Measurements from ENCODE around the gene VASP.

Gene VASP

DNA sequence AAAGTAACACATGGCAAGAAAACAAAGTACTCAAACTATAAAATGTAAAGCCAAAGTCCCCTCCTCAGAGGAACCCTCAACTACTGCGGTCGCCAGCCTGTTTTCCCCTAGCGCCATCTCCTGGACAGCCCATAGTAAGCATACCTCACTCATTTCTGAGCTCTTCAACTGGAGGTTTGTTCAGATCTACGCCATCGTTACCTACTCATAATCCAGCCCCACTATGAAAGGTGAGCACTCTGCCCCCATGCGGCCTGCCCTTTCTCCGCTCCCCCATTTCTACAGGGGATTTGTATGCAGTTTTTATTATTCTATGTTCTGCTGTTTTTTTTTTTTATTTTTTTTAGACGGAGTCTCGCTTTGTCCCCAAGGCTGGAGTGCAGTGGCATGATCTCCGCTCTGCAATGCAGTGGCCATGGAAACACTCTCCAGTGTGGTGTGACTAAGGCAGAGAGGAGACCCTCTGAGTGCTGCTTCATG is 51.2 kb downstream of the VASP start:
- peak in 3 of 4 experiments; percentile 10 to 47 (median 32) for DNase-seq

DNA sequence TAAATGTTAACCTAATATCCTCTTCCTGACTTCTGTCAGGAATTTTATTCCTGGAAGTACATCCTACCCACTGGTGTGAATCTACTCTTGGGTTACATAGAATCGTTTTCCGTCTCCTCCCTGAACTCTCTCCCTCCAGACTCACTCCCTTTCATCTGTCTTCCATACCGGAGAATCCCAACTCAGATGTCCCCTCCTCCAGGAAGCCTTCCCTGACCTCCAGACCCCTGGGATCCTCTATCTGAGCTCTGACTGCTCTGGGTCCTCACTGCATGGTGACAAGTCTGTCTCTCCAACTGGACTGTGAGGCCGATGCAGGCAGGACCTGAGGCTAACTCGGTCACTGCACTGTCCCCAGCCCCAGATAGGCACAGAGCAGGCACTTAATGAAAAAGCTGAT is 52.8 kb downstream of the VASP start:
- DNase-seq: no peak

DNA sequence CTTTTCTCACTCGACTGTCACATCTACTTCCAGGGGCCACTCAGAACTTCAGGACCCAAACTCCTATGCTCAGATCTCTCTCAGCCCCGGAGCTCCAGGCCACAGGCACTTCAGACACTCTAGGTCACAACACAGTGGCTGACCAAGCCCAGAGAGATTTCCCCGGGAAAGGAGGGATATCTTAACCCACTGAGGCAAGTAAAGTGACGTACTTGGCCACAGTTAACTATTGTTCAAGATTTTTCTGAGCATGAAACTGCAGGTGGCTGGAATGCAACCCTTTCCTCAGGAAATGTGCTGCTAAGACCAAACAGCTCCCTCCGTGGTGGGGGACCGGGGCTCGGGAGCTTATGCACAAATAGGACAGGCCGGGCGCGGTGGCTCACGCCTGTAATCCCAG is 53.4 kb downstream of the VASP start:
- DNase-seq: no peak

DNA sequence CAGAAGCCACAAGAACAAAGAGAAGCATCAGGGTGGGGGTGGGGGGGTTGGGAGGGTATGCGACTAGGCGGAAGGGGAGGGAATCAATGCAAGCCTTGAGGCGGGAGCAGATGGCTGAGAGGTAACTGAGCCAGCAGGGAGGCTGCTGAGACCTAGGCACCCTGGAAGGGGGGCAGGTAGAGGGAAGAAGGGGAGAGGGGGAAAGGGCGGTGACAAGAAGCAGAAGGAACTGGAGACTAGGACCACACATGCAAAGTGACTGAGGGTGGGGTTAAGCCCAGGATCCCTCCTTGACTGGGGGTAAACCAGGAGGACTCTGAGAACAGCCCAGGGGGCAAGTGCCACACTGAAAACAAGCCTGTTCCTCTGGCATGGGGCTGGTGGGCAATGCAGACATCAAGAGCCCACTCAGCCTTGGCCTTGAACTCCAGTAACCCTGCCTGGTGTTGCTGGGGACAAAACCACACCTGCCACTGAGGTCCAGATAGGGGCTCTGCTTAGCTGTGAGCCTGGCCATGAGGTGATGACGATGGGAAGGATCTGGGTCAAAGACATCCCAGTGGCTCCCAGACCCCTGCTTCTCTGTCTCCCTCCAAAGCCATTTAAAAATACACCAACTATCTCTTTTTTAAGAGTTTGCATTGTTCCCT is 57.0 kb downstream of the VASP start:
- DNase-seq: no peak

DNA sequence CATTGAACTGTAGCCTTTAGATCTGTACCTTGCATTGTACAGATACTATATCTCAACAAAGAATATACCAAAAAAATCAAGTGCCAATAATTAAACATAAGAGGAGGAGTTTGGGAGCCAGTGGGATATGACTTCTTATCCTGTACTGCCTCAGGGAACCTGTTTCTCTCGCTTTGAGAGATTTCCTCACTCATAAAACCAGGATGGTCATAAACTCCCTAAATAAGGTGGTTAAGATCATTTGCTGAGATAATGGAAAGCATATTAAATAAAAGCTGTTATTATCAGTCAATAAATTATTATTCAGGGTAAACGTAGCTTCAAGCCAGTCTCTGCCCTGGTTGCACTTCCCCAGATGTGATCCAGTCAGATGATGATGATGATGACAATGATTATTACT is 60.3 kb downstream of the VASP start:
- DNase-seq: no peak

DNA sequence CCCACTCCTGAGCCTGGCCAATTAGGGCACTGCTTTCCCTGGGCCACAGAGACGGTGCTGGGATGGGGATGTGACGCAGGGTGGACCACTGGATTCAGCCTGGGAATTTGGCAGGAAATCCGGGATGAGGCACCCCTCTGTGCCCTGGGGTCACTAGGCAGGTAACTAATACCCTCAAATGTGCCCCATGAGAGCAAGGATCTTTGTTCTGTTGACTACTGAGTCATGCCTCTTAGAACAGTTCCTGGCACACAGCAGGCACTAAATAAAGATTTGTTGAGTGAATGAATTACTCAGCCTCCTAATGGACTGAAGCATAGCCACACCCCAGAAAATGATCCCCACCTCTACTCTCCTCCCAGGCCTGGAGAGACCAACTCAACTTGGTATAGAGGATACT is 61.5 kb downstream of the VASP start:
- no peak for DNase-seq

DNA sequence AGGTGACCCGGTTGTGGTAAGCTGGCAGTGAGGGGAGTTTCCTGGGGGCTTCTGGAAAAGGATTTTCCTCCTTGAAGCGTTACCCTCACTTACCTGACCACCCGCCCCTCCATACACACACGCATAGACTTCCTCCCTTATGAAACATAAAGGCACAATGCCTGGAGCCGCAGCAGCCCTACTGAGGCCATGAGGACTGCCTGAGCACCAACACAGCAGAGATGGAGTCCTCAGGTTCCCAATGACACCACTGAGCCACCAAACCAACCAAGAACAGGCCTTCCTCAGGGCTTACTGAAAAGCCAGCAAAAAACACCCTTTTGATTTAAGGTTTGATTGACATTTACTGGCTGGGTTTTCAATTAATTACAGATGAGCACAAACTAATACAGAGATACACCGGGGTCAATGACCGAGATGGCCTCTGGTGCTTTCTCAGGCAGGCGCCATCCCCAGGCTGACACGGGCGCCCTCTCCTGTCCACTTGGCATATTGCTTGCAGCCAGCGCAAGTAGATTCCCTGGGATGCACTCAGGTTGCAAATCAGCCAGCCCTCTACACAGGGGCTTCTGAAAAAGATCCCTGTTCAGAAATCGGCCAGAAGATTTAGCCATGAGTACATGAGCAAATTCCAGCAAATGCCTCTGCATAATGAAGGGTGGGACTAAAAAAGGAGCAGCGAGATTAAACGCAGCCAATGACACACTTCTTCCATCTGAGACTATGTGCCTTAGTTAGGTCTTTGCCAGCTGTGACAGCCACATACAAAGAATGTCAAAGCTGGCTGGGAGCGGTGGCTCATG is 62.5 kb downstream of the VASP start:
- DNase-seq: peak; percentile 13 to 49 (median 29)

DNA sequence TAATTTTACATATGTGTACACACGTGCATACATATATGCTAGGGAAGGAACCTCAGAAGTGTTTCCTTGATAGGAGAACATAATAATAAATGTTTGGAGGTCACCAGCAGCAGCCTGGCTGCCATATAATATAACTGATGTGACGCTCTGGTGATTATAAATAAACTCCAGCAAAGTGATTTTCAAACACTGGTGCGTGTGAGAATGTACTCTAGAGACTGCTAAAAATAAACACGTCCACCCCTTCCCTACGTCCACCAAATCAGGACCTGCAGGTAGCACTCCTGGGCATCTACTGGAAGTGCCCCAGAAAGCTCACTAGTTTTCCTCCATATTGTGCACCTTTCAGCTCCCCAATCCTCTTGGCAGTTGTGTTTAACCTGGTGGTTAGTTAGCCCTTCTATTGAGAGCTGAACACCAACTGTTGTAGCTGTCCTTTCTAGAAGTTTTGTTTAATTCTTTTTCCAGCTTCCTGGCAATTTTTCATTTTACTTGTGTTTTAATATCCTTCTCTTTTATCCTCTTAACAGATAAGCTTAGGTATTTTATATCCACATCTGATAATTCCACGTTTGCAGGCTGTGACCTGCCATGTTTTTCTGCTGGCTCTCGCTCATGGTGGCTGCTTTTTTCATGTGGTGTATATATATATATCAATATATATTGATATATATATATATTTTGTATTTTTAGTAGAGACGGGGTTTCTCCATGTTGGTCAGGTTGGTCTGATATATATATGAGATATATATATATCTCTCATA is 64.4 kb downstream of the VASP start:
- DNase-seq: no peak

DNA sequence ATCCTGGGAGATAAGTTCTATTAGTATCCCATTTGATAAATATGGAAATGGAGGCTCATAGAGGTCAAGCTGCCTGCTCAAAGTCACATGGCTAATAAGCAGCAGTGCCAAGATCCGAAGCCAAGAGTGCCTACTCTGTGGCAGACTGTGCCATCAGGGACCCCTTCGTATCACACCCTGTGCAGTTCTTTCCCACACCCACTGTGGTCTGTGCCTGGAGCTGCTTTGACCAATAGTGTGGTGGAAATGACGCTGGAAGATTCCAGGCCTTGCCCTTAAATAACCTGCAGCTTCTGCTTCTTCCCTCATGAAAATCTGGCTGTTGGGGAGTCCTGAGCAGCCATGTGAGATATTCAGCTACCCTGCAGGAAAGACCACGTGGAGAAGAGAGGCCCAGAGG is 67.2 kb downstream of the VASP start:
- no peak for DNase-seq

DNA sequence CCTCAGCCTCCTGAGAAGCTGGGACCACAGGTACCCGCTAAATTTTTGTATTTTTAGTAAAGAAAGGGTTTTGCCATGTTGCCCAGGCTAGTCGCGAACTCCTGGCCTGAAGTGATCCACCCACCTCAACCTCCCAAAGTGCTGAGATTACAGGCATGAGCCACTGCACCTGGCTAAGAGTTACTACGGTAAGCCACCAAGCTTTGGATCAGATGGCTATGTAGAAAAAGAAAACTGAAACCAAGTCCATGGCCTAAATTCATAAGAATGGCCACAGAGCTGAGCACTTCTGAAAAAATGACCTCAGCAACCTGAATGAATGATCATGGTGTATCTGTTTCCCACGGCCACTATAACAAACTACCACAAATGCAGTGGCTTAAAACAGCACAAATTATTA is 67.9 kb downstream of the VASP start:
- DNase-seq: no peak
